Measurements from ENCODE around the gene ELOVL3. TPM values are rescaled to one million over a fixed set of nuclear protein-coding genes. Genes with fewer than 3 reads are reported as not detected.

ELOVL3 gene
- total and polyA plus RNA-seq, 9 of the 15 experiments (the other 6 are each of a cell fraction or from before 2014, with no cell fraction given): 0.32 to 3.3 (median 0.87) TPM

GRCh38 chr10:102241444-102242117, 15.5 kb downstream of the ELOVL3 start, which contains the start of gene PITX3 (continued):
- TF ChIP-seq LCOR (CRISPR knock-in tag; IDR thresholded peaks at IDR 0.05) (0 out of 2 replicates have a peak, but pooled peaks have one; percentile 27), NEUROD1 (IDR thresholded peaks at IDR 0.05; ENCODE audit: borderline replicate concordance, low read depth, low read length, partially characterized antibody) (peak; percentile 22), GATAD2B (IDR thresholded peaks at IDR 0.05; ENCODE audit: borderline replicate concordance) (no peak), TOE1 (IDR thresholded peaks at IDR 0.05; ENCODE audit: borderline replicate concordance) (0 out of 2 replicates have a peak, but pooled peaks have one; percentile 17), TOE1 (CRISPR knock-in tag; IDR thresholded peaks at IDR 0.05; ENCODE audit: borderline replicate concordance, low read depth) (no peak), DACH1 (IDR thresholded peaks at IDR 0.05; ENCODE audit: partially characterized antibody) (peak; percentile 85), NFXL1 (CRISPR knock-in tag; IDR thresholded peaks at IDR 0.05) (no peak), RBFOX2 (IDR thresholded peaks at IDR 0.05; ENCODE audit: low read depth, low read length) (peak; percentile 64; the same call in 1 of the 2 replicates), EHMT2 (IDR thresholded peaks at IDR 0.05) (peak; percentile 57; the same call in 1 of the 2 replicates), ZNF134 (CRISPR knock-in tag; conservative IDR thresholded peaks at IDR 0.05) (no peak), KLF13 (tag; IDR thresholded peaks at IDR 0.05; ENCODE audit: borderline replicate concordance, low read depth) (0 out of 2 replicates have a peak, but pooled peaks have one; percentile 7), HMGN3 (IDR thresholded peaks at IDR 0.05; ENCODE audit: borderline replicate concordance, extremely low read depth, insufficient read length, low read depth, low read length) (peak; percentile 53), NCOA6 (IDR thresholded peaks at IDR 0.05) (no peak), REST (IDR thresholded peaks at IDR 0.05; ENCODE audit: borderline replicate concordance) (peak; percentile 22; the same call in 1 of the 2 replicates), REST (CRISPR knock-in tag; IDR thresholded peaks at IDR 0.05; ENCODE audit: low read depth) (no peak), ZNF24 (IDR thresholded peaks at IDR 0.05) (no peak), ZNF316 (IDR thresholded peaks at IDR 0.05) (no peak), POLR2A (conservative IDR thresholded peaks at IDR 0.05) (peak; percentile 59; the same call in 1 of the 2 replicates), NR2F6 (CRISPR knock-in tag; IDR thresholded peaks at IDR 0.05) (no peak), BCOR (IDR thresholded peaks at IDR 0.05) (peak; percentile 24; the same call in 1 of the 2 replicates), VEZF1 (CRISPR knock-in tag; IDR thresholded peaks at IDR 0.05) (peak; percentile 60; the same call in 1 of the 2 replicates)

Data from K562 (cell line).